ENCODE results near the gene SKI.

DNA sequence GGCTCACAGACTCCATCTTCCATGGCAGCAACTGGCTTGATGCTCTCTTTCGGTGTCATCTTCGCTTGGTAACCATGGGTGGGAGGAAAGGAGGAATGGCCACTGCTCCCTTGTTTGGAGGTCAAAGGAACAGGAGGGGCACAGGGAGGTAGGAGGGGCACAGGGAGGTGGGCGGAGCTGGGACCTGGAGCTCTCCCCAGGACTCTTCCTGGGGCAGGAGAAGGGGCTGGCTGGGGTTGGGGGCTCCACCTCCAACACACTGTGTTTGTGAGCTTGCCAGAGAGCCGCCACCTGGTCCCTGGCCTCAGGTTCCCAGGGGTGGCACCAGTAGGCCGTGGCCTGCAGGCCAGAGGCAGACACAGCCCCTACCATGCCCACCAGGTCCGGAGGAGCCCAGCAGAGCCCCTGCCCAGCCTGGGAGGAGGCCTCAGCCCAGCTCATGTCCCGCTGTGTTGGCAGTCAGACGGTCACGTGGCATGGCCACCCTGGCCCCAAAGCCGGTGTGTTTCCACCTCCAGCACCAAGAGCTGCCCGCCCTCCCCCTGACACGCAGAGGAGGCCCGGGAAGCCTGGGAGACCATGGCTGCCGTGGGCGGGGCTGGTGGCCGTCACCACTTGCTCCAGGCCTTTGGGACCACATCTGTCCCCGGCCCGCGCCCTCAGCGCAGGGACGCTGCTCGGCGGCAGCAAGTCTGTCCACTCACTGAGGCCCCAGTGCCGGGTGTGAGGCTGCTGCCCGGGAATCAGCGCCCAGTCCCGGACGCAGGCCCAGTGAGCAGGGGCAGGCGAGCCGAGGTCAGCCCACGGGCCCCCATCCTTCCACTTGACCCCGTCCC, 89.3 kb downstream of the SKI start:
- no peak for TF ChIP-seq CTCF (IDR thresholded peaks at IDR 0.05)
- no peak for TF ChIP-seq EP300 (IDR thresholded peaks at IDR 0.05)
- no peak for TF ChIP-seq POLR2A (IDR thresholded peaks at IDR 0.05)

Data from upper lobe of left lung (tissue), 4 donors.